Tibial nerve (tissue), 3 donors: ENCODE data around the gene RFX4.

Source experiments
- POLR2A ChIP-seq, 2 donors: fragments of 450-650 bp; IDR thresholded peaks; one replicate each; pipeline ENCODE4 v1.6.1; 2017; ENCODE audit warnings: antibody characterized with exemption in 2 of 2, mild to moderate bottlenecking in 2 of 2, moderate library complexity in 2 of 2
- TF ChIP-seq, protein P1 (sequence below), 5 experiments: fragments of 200-600 bp in 3 of 5; fragments of 450-650 bp in 2 of 5; sonication (generic) in 3 of 5; IDR thresholded peaks; one replicate each; pipeline ENCODE4 v1.5.1; 2016 to 2019; ENCODE audit warnings: antibody characterized with exemption in 5 of 5, mild to moderate bottlenecking in 3 of 5, moderate library complexity in 2 of 5

DNA sequence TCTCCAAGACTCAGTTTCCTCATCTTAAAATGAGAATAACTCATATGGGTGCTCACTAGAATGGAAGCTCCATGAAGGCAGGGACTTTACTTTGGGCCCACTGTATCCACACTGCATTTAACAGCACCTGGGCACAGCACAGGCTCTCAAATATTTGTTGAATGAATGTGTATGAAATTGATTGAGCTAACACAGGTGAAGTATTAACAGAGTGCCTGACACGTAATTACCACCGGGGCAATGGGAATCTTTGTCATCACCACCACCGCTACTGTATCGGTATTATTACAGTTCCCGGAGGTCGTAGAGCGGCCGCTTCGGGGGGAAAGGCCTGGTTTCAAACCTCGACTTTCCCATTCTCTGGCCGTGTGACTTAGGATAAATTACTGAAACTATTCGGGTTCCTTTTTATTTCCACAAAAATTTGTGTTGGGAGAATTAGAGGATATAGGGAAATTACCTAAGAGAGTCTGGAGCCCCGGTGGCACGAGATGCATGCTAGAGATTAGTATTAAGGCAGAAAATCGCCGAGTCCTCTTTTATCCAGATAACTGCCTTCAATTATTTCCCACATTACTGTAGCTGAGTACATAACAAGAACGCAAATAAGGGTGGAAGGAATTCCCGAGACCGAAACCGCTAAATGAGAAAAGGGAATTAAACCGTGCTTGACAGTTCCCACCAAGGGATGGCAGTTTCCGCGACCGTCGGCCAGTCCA is 190.6 kb downstream of the RFX4 start:
- TF ChIP-seq, protein P1, sequence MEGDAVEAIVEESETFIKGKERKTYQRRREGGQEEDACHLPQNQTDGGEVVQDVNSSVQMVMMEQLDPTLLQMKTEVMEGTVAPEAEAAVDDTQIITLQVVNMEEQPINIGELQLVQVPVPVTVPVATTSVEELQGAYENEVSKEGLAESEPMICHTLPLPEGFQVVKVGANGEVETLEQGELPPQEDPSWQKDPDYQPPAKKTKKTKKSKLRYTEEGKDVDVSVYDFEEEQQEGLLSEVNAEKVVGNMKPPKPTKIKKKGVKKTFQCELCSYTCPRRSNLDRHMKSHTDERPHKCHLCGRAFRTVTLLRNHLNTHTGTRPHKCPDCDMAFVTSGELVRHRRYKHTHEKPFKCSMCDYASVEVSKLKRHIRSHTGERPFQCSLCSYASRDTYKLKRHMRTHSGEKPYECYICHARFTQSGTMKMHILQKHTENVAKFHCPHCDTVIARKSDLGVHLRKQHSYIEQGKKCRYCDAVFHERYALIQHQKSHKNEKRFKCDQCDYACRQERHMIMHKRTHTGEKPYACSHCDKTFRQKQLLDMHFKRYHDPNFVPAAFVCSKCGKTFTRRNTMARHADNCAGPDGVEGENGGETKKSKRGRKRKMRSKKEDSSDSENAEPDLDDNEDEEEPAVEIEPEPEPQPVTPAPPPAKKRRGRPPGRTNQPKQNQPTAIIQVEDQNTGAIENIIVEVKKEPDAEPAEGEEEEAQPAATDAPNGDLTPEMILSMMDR (IDR thresholded peaks at IDR 0.05), result no peak
- no peak for TF ChIP-seq POLR2A (IDR thresholded peaks at IDR 0.05)
